Measurements from ENCODE around the gene FRRS1.

The FRRS1 gene

GRCh38 chr1:99675292-99675691, 91.1 kb downstream of the FRRS1 start:
- no peak for DNase-seq

GRCh38 chr1:99674115-99675064, 92.0 kb downstream of the FRRS1 start:
- no peak for DNase-seq

- no peak for DNase-seq
These were observed 93.1 kb downstream of the FRRS1 start for GRCh38 chr1:99673315-99673714.

- DNase-seq: no peak
These were observed 93.8 kb downstream of the FRRS1 start for GRCh38 chr1:99672530-99673213.

GRCh38 chr1:99672038-99672437, 94.4 kb downstream of the FRRS1 start:
- no peak for DNase-seq

- no peak for DNase-seq
These were observed 95.9 kb downstream of the FRRS1 start for GRCh38 chr1:99670583-99670982.

GRCh38 chr1:99669821-99670220, 96.6 kb downstream of the FRRS1 start:
- DNase-seq: no peak

- no peak for DNase-seq
These were observed 97.1 kb downstream of the FRRS1 start for GRCh38 chr1:99669376-99669775.

- no peak for DNase-seq
These were observed 101.2 kb downstream of the FRRS1 start for GRCh38 chr1:99665212-99665611.

GRCh38 chr1:99663501-99663900, 102.9 kb downstream of the FRRS1 start:
- DNase-seq: no peak

GRCh38 chr1:99662539-99663080, 103.8 kb downstream of the FRRS1 start:
- DNase-seq: no peak

- DNase-seq: no peak
These were observed 104.7 kb downstream of the FRRS1 start for GRCh38 chr1:99661780-99662179.

GRCh38 chr1:99660496-99660895, 105.9 kb downstream of the FRRS1 start:
- no peak for DNase-seq

- DNase-seq: no peak
These were observed 106.7 kb downstream of the FRRS1 start for GRCh38 chr1:99659755-99660210.

Measured in MV-4-11 (cell line).